GM12878 (cell line): ENCODE results near the gene S100P. TPM values are rescaled to one million over a fixed set of nuclear protein-coding genes. Genes with fewer than 3 reads are reported as not detected.
A peak's percentile ranks its signal among the peaks of the same experiment; 100 is the strongest.
"Not testable (repeated sequence)": the region's sequence is repeated elsewhere in the genome, so short reads cannot be mapped to it uniquely, and the experiment has no call there.

Experiments used
- ATAC-seq: fragments of 200-7000 bp; cut with Tn5 transposase; 3 replicates; pipeline ENCODE4 v1.9.1; 2020; ENCODE audit warnings: mild to moderate bottlenecking, moderate library complexity
- BruUV-seq: library from RNA; stranded (reverse); fragments of 400-500 nt; replicated peaks from 2 replicates; lab custom pipeline; 2021; lab: Mats Ljungman, UMichigan
- CTCF ChIA-PET: fragments of 300-600 bp; sonication (Branson Sonifier 250); formaldehyde crosslinking; extraction: SDS; loops from one replicate; lab custom pipeline; 2021; ENCODE audit warnings: inconsistent platforms; lab: Yijun Ruan, JAX
- POLR2A ChIA-PET: fragments of 350-600 bp; formaldehyde crosslinking; extraction: SDS; loops from one replicate; lab custom pipeline; 2021; ENCODE audit warnings: inconsistent platforms; lab: Charles Lee
- RAD21 ChIA-PET: fragments of 300-600 bp; sonication (Branson Sonifier 250); formaldehyde crosslinking; loops from one replicate; lab custom pipeline; 2023; ENCODE audit warnings: antibody characterized with exemption; ENCODE audit not compliant: unreplicated experiment; lab: Charles Lee
- SMC1A ChIA-PET: fragments of 300-600 bp; sonication (Branson Sonifier 250); formaldehyde crosslinking; loops from one replicate; lab custom pipeline; 2023; ENCODE audit not compliant: unreplicated experiment, uncharacterized antibody; lab: Charles Lee
- DNase-seq: peaks from one replicate; pipeline ENCODE4 v3.0.0-alpha.2; 2011; ENCODE audit warnings: low read depth, low spot score
- FAIRE-seq: peaks from 3 replicates; lab custom pipeline; 2011; peaks lifted over from hg19 to GRCh38; lab: Jason Lieb, UNC
- H2AFZ ChIP-seq: 2 replicates; pipeline ENCODE4 v1.6.0; 2011; ENCODE audit warnings: low read depth, low read length, control low read depth; ENCODE audit not compliant: control insufficient read depth
- H3K27ac ChIP-seq: 2 replicates; pipeline ENCODE4 v1.5.1; 2011; ENCODE audit warnings: control low read depth; ENCODE audit not compliant: control insufficient read depth, insufficient read depth
- H3K27me3 ChIP-seq, 2 experiments: replicated peaks in 1 of 2; 2 replicates each; pipeline versions ENCODE4 v1.6.0 to v1.6.1; 2011; ENCODE audit warnings: low read length in 1 of 2; ENCODE audit not compliant: control insufficient read depth in 2 of 2, insufficient read depth in 2 of 2
- H3K36me3 ChIP-seq, 2 experiments: 2 replicates each; pipeline ENCODE4 v1.5.1; 2011; ENCODE audit warnings: low read length in 1 of 2; ENCODE audit not compliant: control insufficient read depth in 2 of 2, insufficient read depth in 2 of 2
- H3K4me1 ChIP-seq: 2 replicates; pipeline ENCODE4 v1.6.1; 2011; ENCODE audit warnings: mild to moderate bottlenecking, low read length, moderate library complexity, mixed read lengths; ENCODE audit not compliant: control insufficient read depth, insufficient read depth
- H3K4me2 ChIP-seq: 2 replicates; pipeline ENCODE4 v1.6.0; 2011; ENCODE audit warnings: control low read depth; ENCODE audit not compliant: control insufficient read depth, insufficient read depth
- H3K4me3 ChIP-seq: fragments of 200-600 bp; sonication (generic); 2 replicates; pipeline ENCODE4 v1.5.1; 2016
- H3K79me2 ChIP-seq: 2 replicates; pipeline ENCODE4 v1.6.0; 2011; ENCODE audit warnings: low read length; ENCODE audit not compliant: control insufficient read depth, insufficient read depth
- H3K9ac ChIP-seq: 2 replicates; pipeline ENCODE4 v1.8.0; 2011; ENCODE audit warnings: low read length, control low read depth, mixed read lengths; ENCODE audit not compliant: control insufficient read depth, insufficient read depth
- H3K9me3 ChIP-seq: replicated peaks from 3 replicates; pipeline ENCODE4 v1.5.1; 2011; ENCODE audit warnings: mild to moderate bottlenecking, low read length; ENCODE audit not compliant: control insufficient read depth, insufficient read depth
- H4K20me1 ChIP-seq: 2 replicates; pipeline ENCODE4 v1.6.0; 2011; ENCODE audit not compliant: control insufficient read depth, insufficient read depth
- CEBPB ChIP-seq, 2 experiments: fragments of 150-350 bp in 1 of 2; IDR thresholded peaks; 2 replicates each; pipeline ENCODE4 v1.6.1; 2012 to 2014; ENCODE audit warnings: low read depth in 2 of 2, low read length in 2 of 2, borderline replicate concordance in 1 of 2, inconsistent platforms in 1 of 2
- DPF2 ChIP-seq: fragments of 450-650 bp; IDR thresholded peaks from 2 replicates; pipeline ENCODE4 v1.6.1; 2017; ENCODE audit warnings: mild to moderate bottlenecking
- EP300 ChIP-seq, 2 experiments: fragments of 150-350 bp in 1 of 2; IDR thresholded peaks; 2 replicates each; pipeline ENCODE4 v1.6.1; 2011 to 2012; ENCODE audit warnings: low read depth in 2 of 2, low read length in 2 of 2, borderline replicate concordance in 1 of 2, improper control_type of control experiment in 1 of 2, inconsistent platforms in 1 of 2; ENCODE audit not compliant: control insufficient read depth in 1 of 2
- RBBP5 ChIP-seq: fragments of 200-600 bp; sonication (generic); conservative IDR thresholded peaks from 2 replicates; pipeline ENCODE4 v1.6.1; 2016
- YBX1 ChIP-seq: fragments of 450-650 bp; IDR thresholded peaks from 2 replicates; pipeline ENCODE4 v1.6.1; 2016; ENCODE audit warnings: antibody characterized with exemption
- WGBS: methylation state at CpG from one replicate; pipeline ENCODE4 v1.1.6; 2016; ENCODE audit warnings: low lambda C conversion rate; ENCODE audit not compliant: insufficient replicate concordance, insufficient coverage; ENCODE audit errors: missing lambda C conversion rate; 5-methylcytosine and 5-hydroxymethylcytosine counted together
- in situ Hi-C: fragments of 300-500 bp; cut with MboI; formaldehyde crosslinking; loops from 9 replicates; pipeline ENCODE4 v1.14.3; 2018; ENCODE audit warnings: mixed read lengths
- intact Hi-C: fragments of 100-400 bp; cut with micrococcal nuclease; formaldehyde crosslinking; loops from one replicate; pipeline ENCODE4 v1.14.2; 2022; ENCODE audit not compliant: unreplicated experiment
- polyA plus RNA-seq, 11 experiments: library from polyadenylated mRNA; depleted of rRNA in 4 of 11; unstranded in 6 of 11; stranded (reverse) in 5 of 11; fragments of >200 nt; fragmentation: Nextera tagmentation in 4 of 11; fragmentation: Illumina TruSeq in 1 of 11; extraction: Ambion mirVana in 4 of 11; extraction: Trizol in 1 of 11; gene quantifications; 1 replicate in 1 of 11; 2 replicates in 10 of 11; pipeline versions ENCODE4 v1.2.1 to v1.2.3, GENCODE V29; 2011 to 2016; ENCODE audit warnings: inconsistent platforms in 2 of 11, missing spikeins in 2 of 11, low read depth in 1 of 11
- total RNA-seq, 4 experiments: library from RNA; depleted of rRNA in 3 of 4; stranded (reverse); fragments of >200 nt in 3 of 4; fragmentation: Illumina TruSeq in 1 of 4; extraction: Trizol in 1 of 4; gene quantifications; 2 replicates each; pipeline versions ENCODE4 v1.2.1 to v1.2.3, GENCODE V29; 2013 to 2021
- TF ChIP-seq, protein P1 (sequence below): IDR thresholded peaks from 2 replicates; pipeline ENCODE4 v1.6.1; 2011; ENCODE audit warnings: borderline replicate concordance, low read depth, mild to moderate bottlenecking, moderate library complexity, mixed read lengths, low read length; ENCODE audit not compliant: insufficient read depth; ENCODE audit errors: extremely low read length
- TF ChIP-seq, protein P2 (sequence below): IDR thresholded peaks from 2 replicates; pipeline ENCODE4 v1.6.1; 2012; ENCODE audit warnings: low read depth, low read length, improper control_type of control experiment

The S100P gene
- total and polyA plus RNA-seq, 10 of the 15 experiments (the other 5 are each of a cell fraction or from before 2014, with no cell fraction given): 0.90 TPM; not detected in 9

DNA sequence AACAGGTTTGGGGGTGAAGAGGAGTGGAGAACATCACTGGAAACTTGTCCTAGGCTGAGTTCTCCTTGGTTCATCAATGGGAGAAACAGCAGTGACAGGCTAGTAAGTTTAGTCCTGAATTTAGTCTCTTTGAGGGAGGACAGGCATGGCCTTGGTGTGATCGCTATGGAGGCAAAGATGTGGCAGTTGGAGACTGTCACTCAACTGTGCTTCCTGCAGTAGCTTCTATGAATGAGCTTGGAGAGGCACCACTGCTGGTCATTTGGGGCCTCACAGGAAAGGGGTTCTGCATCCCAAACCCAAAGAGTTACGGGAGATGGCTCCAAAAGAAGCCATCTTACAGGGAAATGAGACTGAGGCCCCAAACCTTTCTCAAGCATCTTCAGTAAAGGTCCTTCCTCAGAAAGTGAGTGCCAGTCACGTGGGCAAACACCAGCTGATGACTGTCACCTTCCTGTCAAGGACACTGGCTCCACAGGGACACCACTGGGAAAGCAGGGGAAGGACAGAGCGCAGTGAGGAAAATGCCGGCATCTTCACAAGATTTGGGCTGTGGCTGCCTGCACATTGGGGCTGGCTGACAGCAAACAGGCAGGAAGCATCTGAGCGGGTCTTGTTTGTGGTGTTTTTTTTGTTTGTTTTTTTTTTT, 46.0 kb upstream of the S100P start:
- ATAC-seq: no peak
- Histone ChIP-seq H3K27me3 (no peaks in the 10 kb centered on the region), H3K4me1 (no peaks in the 10 kb centered on the region), H3K4me2 (no peak overlapping the region), H3K79me2 (peaks cover 6% of the 10 kb centered on the region), H4K20me1 (no peaks in the 10 kb centered on the region; the same call in 1 of the 2 replicates), H3K9ac (no peak overlapping the region), H3K9me3 (no peaks in the 10 kb centered on the region; the same call in 2 of the 3 replicates), H3K4me3 (no peak overlapping the region), H3K27ac (no peak overlapping the region), H2AFZ (no peak overlapping the region), H3K36me3 (peaks cover 0 to 4% of the 10 kb centered on the region in 2 experiments; a peak in 2 of 4 replicates)
- ChIA-PET SMC1A (no interaction called here), CTCF (interaction anchor here (0.6 kb wide), 1 partner anchor 100 kb away, joined by 3 read pairs; no protein-coding TSS in a partner anchor), RAD21 (no interaction called here), POLR2A (no interaction called here)
- WGBS: 38% methylated on average over 6 of the region's 6 CpGs
- intact Hi-C loops (no loop called here), in situ Hi-C loops (no loop called here)
- FAIRE-seq: no peak
- DNase-seq: no peak
- TF ChIP-seq YBX1 (no peak), CEBPB (IDR thresholded peaks at IDR 0.05; ENCODE audit: borderline replicate concordance in 1 of 2, low read depth in 2 of 2, low read length in 2 of 2) (no peak)
- TF ChIP-seq, protein P1, sequence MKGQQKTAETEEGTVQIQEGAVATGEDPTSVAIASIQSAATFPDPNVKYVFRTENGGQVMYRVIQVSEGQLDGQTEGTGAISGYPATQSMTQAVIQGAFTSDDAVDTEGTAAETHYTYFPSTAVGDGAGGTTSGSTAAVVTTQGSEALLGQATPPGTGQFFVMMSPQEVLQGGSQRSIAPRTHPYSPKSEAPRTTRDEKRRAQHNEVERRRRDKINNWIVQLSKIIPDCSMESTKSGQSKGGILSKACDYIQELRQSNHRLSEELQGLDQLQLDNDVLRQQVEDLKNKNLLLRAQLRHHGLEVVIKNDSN: peak; percentile 35
- no TSS peak for BruUV-seq

DNA sequence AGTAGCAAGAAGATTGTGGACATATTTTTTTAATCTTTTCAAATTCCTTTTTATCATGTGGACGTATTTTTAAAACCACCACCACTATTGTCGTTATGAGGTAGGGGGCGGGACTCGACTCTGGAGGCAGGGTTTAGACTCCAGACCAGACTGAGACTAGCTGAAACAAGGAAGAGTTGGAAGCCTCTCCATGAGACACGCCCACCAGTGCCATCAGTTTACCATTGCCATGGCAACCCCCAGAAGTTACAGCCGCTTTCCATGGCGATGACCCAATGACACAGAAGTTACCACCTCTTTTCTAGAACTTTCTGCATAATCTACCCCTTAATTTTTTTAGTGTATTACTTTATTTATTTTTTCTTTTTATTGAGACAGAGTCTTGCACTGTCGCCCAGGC, 44.5 kb upstream of the S100P start:
- H3K4me3 ChIP-seq: no peak overlapping the region
- no peak overlapping the region for H2AFZ ChIP-seq
- TF ChIP-seq DPF2 (no peak), EP300 (IDR thresholded peaks at IDR 0.05; ENCODE audit: borderline replicate concordance in 1 of 2, control insufficient read depth in 1 of 2, low read depth in 2 of 2, low read length in 2 of 2) (no peak), RBBP5 (no peak)
- TF ChIP-seq, protein P2, sequence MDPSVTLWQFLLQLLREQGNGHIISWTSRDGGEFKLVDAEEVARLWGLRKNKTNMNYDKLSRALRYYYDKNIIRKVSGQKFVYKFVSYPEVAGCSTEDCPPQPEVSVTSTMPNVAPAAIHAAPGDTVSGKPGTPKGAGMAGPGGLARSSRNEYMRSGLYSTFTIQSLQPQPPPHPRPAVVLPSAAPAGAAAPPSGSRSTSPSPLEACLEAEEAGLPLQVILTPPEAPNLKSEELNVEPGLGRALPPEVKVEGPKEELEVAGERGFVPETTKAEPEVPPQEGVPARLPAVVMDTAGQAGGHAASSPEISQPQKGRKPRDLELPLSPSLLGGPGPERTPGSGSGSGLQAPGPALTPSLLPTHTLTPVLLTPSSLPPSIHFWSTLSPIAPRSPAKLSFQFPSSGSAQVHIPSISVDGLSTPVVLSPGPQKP: no peak
- CTCF ChIA-PET: no interaction called here
- intact Hi-C loops (no loop called here), in situ Hi-C loops (no loop called here)
- no peak overlapping the region for H3K27ac ChIP-seq
- SMC1A ChIA-PET: no interaction called here
- 49% methylated on average over 8 of the region's 8 CpGs for WGBS
- no peak overlapping the region for H3K9ac ChIP-seq
- H3K27me3 ChIP-seq: no peaks in the 10 kb centered on the region
- DNase-seq (no peak), ATAC-seq (no peak), FAIRE-seq (no peak)
- H4K20me1 ChIP-seq: no peaks in the 10 kb centered on the region
- H3K79me2 ChIP-seq: no peaks in the 10 kb centered on the region
- POLR2A ChIA-PET: no interaction called here
- no peak overlapping the region for H3K4me2 ChIP-seq
- RAD21 ChIA-PET: no interaction called here
- no peaks in the 10 kb centered on the region for H3K36me3 ChIP-seq
- no peaks in the 10 kb centered on the region; the same call in 2 of the 3 replicates for H3K9me3 ChIP-seq
- no TSS peak for BruUV-seq
- no peaks in the 10 kb centered on the region for H3K4me1 ChIP-seq

DNA sequence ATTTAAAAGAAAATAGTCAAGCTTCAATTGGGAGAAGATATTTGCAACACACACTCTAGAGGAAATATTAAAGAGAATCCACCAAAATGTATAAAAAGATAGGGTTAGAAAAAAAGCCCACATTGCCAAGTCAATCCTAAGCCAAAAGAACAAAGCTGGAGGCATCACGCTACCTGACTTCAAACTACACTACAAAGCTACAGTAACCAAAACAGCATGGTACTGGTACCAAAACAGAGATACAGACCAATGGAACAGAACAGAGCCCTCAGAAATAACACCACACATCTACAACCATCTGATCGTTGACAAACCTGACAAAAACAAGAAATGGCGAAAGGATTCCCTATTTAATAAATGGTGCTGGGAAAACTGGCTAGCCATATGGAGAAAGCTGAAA, 39.5 kb upstream of the S100P start:
- H2AFZ ChIP-seq, RAD21 ChIA-PET, H3K36me3 ChIP-seq, H3K27me3 ChIP-seq, H4K20me1 ChIP-seq, H3K4me2 ChIP-seq, in situ Hi-C loops, FAIRE-seq, BruUV-seq, DNase-seq, H3K9ac ChIP-seq, H3K4me3 ChIP-seq, CTCF ChIA-PET, H3K9me3 ChIP-seq, POLR2A ChIA-PET, H3K27ac ChIP-seq, H3K4me1 ChIP-seq, intact Hi-C loops, ATAC-seq, SMC1A ChIA-PET, H3K79me2 ChIP-seq: not testable (repeated sequence)
- WGBS: 17% methylated on average over 1 of the region's 3 CpGs
